ENCODE measurements around the gene ARID3B. TPM values are rescaled to one million over a fixed set of nuclear protein-coding genes. Genes with fewer than 3 reads are reported as not detected.

Gene ARID3B
- total and polyA plus RNA-seq, 3 experiments from 2014 or later: 13.0 to 31.1 (median 30.1) TPM

DNA sequence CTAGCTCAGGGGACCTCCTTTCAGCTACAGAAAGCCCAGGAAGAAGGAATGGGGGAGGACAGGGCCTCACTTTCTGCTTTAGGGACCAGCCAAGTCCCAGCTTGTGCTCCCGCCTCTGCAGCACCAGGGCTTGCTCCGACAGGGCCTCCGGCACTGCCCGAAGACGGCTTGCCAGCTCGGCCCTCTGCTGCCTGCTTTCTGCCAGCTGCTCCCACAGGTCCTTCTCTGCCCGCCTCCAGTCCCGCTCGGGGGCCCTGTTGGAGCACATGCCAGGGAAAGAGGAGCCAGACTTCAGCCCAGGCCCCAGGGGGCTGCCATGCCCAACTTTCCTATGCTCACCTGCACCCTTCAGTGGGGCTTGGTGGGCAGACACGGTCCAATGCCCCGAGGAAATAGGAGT is 70.3 kb downstream of the ARID3B start:
- H3K4me1 Mint-ChIP-seq: peaks cover 1 to 9% (median 1%) of the 10 kb centered on the region in 3 donors
- no peak overlapping the region for H3K4me3 Mint-ChIP-seq
- H3K27me3 ChIP-seq (ENCODE audit: insufficient read depth, low read length, poor library complexity, severe bottlenecking): no peaks in the 10 kb centered on the region
- ChIA-PET CTCF (interaction anchor here (1.0 to 2.2 kb wide), 2 partner anchors 10 to 188 kb away, joined by 3 to 5 read pairs; no protein-coding TSS in a partner anchor), POLR2A (no interaction called here)
- H3K9me3 Mint-ChIP-seq: no peaks in the 10 kb centered on the region
- no peak overlapping the region for H3K27ac ChIP-seq (ENCODE audit: low read depth, low read length)
- H3K27ac Mint-ChIP-seq: peak overlapping the region in 2 of 8 donors; percentile 17 to 43
- H3K4me1 ChIP-seq (ENCODE audit: insufficient read depth, low read length): no peaks in the 10 kb centered on the region
- no peaks in the 10 kb centered on the region for H3K36me3 ChIP-seq (ENCODE audit: insufficient read depth, low read length)
- no peaks in the 10 kb centered on the region for H3K27me3 Mint-ChIP-seq
- H3K9me3 ChIP-seq (ENCODE audit: low read length): no peaks in the 10 kb centered on the region
- peaks cover 0 to 7% (median 0%) of the 10 kb centered on the region in 3 donors for H3K36me3 Mint-ChIP-seq
- no peak for DNase-seq
- no peak overlapping the region for H3K4me3 ChIP-seq (ENCODE audit: low read length)

DNA sequence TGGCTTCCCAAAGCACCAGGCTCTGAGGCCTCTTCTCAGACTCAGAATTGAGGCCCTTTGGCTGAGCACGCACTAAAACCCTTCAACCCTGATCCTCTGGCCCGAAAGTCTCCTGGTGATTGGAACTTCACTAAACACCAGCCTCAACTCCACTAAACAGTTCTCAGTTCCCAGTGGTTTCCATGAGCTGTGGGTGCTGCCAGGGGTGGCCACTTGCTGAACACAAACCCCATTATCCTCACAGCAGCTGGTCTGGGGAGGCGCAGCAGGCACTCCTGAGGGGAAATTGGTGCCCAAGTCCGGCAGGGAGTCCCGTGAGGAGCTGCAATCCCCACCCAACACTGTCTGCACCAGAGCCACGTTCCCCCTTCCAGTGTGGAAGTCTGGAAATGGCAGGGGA is 70.8 kb downstream of the ARID3B start:
- Histone ChIP-seq H3K27me3 (ENCODE audit: insufficient read depth, low read length, poor library complexity, severe bottlenecking) (no peaks in the 10 kb centered on the region), H3K9me3 (ENCODE audit: low read length) (no peaks in the 10 kb centered on the region), H3K36me3 (ENCODE audit: insufficient read depth, low read length) (no peaks in the 10 kb centered on the region), H3K27ac (ENCODE audit: low read depth, low read length) (no peak overlapping the region), H3K4me3 (ENCODE audit: low read length) (no peak overlapping the region), H3K4me1 (ENCODE audit: insufficient read depth, low read length) (peaks cover 4% of the 10 kb centered on the region)
- H3K27ac Mint-ChIP-seq: peak overlapping the region in 1 of 8 donors; percentile 6
- H3K27me3 Mint-ChIP-seq: no peaks in the 10 kb centered on the region
- H3K36me3 Mint-ChIP-seq: peaks cover 0 to 10% (median 0%) of the 10 kb centered on the region in 3 donors
- no peak overlapping the region for H3K4me3 Mint-ChIP-seq
- POLR2A ChIA-PET: no interaction called here
- H3K9me3 Mint-ChIP-seq: no peaks in the 10 kb centered on the region
- CTCF ChIA-PET: interaction anchor here (2.2 kb wide), 1 partner anchor 10 kb away, joined by 5 read pairs; no protein-coding TSS in a partner anchor
- DNase-seq: no peak
- H3K4me1 Mint-ChIP-seq: peaks cover 6 to 14% (median 6%) of the 10 kb centered on the region in 3 donors

DNA sequence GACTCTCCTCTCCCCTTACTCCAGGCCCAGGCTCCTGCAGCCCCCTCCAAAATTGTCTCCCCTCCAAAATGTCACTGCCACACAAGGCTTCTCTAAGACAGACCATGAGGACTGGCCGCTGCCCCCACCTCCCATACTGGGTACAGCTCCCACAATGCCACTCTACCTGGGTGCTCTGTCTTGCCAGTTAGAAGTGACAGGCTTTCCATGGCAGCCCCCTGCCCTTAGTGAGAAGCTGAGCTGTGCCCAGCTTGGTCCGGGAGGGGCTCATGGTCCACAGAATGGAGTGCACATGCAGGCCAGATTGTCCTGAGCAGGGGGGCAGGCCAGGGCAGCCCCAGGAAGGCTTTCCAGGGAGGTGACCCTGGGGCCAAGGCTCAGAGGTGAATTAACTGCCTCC is 71.7 kb downstream of the ARID3B start:
- H3K36me3 ChIP-seq (ENCODE audit: insufficient read depth, low read length): no peaks in the 10 kb centered on the region
- ChIA-PET CTCF (interaction anchor here (1.4 to 2.8 kb wide), 4 partner anchors 9 to 22 kb away, joined by 4 to 11 read pairs (median 4); no protein-coding TSS in a partner anchor), POLR2A (interaction anchor here (4.0 kb wide), 1 partner anchor 14 kb away, joined by 20 read pairs; no protein-coding TSS in a partner anchor)
- Mint-ChIP-seq H3K4me1 (peaks cover 14 to 22% (median 15%) of the 10 kb centered on the region in 3 donors), H3K27ac (peak overlapping the region in 5 of 8 donors; percentile 59 to 98 (median 78)), H3K27me3 (no peaks in the 10 kb centered on the region), H3K9me3 (no peaks in the 10 kb centered on the region), H3K36me3 (peaks cover 0 to 13% (median 0%) of the 10 kb centered on the region in 3 donors), H3K4me3 (peak overlapping the region in 5 of 7 donors; percentile 28 to 70 (median 63))
- H3K27me3 ChIP-seq (ENCODE audit: insufficient read depth, low read length, poor library complexity, severe bottlenecking): no peaks in the 10 kb centered on the region
- DNase-seq: no peak
- peaks cover 13% of the 10 kb centered on the region for H3K4me1 ChIP-seq (ENCODE audit: insufficient read depth, low read length)
- H3K9me3 ChIP-seq (ENCODE audit: low read length): no peaks in the 10 kb centered on the region
- H3K27ac ChIP-seq (ENCODE audit: low read depth, low read length): no peak overlapping the region
- H3K4me3 ChIP-seq (ENCODE audit: low read length): no peak overlapping the region

DNA sequence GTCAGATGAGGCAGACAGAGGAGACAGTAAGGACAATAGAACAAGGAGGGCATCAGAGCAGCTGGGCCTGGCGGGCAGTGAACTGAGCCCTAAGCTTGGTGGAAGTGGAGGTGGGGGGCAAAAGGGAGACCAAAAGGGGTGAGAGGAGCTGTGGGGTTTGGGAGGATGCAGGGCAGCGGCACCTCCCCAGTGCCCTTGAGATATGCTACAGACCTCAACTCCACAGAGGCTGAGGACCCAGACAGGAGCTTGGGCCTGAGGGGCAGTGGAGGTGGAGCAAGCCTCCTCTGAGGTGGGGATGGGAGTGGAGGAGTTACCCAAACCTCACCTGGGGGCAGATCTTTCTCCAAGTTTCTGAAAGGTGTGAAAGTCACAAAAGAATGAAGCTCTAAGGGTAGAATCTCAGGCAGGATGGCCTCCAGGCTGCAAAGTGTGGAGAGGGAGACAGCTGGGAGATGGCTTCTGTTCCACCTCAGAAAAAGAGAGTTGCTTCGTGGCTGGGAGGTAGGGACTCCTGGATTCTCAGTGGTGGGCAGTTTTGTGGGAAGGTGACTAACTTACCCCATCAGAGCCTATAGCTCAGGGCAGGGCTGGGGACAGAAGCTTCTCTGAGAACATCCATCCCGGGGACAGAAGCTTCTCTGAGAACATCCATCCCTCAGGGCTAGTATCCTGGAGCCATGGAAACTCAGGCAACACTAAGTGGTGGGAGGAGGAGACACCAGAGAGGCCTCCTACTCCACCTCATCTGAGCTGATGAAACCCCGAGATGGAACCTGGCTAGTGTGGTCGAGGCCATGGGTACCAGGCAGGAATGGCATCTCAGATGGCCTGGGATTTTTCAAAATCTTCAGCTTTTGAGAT is 72.3 kb downstream of the ARID3B start:
- Histone ChIP-seq H3K36me3 (ENCODE audit: insufficient read depth, low read length) (no peaks in the 10 kb centered on the region), H3K9me3 (ENCODE audit: low read length) (no peaks in the 10 kb centered on the region), H3K4me3 (ENCODE audit: low read length) (no peak overlapping the region), H3K4me1 (ENCODE audit: insufficient read depth, low read length) (peaks cover 19% of the 10 kb centered on the region), H3K27ac (ENCODE audit: low read depth, low read length) (no peak overlapping the region), H3K27me3 (ENCODE audit: insufficient read depth, low read length, poor library complexity, severe bottlenecking) (no peaks in the 10 kb centered on the region)
- no peaks in the 10 kb centered on the region for H3K27me3 Mint-ChIP-seq
- ChIA-PET CTCF (interaction anchor here (1.4 to 2.8 kb wide), 7 partner anchors 8 to 174 kb away, joined by 3 to 11 read pairs (median 5); no protein-coding TSS in a partner anchor), POLR2A (interaction anchor here (0.7 to 4.0 kb wide), 3 partner anchors 15 to 840 kb away, joined by 3 to 20 read pairs (median 4); no protein-coding TSS in a partner anchor)
- peaks cover 0 to 20% (median 0%) of the 10 kb centered on the region in 3 donors for H3K36me3 Mint-ChIP-seq
- peaks cover 21 to 28% (median 21%) of the 10 kb centered on the region in 3 donors for H3K4me1 Mint-ChIP-seq
- H3K4me3 Mint-ChIP-seq: peak overlapping the region; percentile 28 to 86 (median 66)
- no peaks in the 10 kb centered on the region for H3K9me3 Mint-ChIP-seq
- H3K27ac Mint-ChIP-seq: peak overlapping the region in 7 of 8 donors; percentile 54 to 98 (median 78)
- DNase-seq: no peak

DNA sequence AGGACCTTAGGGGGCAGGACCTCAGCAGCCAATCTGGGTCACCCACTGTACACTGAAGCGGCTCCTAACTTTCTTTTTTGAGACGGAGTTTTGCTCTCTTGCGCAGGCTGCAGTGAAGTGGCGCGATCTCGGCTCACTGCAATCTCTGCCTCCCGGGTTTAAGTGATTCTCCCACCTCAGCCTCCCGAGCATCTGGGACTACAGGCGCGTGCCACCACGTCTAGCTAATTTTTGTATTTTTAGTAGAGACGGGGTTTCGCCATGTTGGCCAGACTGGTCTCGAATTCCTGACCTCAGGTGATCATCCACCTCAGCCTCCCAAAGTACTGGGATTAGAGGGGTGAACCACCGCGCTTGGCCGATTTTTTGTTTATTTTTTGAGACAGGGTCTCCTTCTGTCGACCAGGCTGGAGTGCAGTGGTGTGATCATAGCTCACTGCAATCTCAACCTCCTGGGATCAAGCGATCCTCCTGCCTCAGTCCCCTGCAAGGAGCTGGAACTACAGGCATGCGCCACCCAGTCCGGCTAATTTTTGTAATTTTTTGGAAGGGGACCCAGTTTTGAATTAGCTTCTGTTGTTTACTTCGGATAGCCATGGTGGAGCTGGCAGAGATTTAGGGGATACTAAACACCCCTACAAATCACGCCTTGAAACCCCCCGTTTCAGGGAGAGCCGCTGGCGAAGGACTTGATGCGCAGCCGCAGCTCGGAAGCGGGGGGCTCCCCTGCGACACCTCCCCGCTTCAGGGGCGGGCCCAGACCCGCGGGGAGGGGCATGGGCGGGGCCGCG is 73.1 kb downstream of the ARID3B start:
- H3K4me3 ChIP-seq (ENCODE audit: low read length): peak overlapping the region; percentile 95
- Mint-ChIP-seq H3K9me3 (no peaks in the 10 kb centered on the region), H3K27me3 (no peaks in the 10 kb centered on the region), H3K4me1 (peaks cover 25 to 37% (median 29%) of the 10 kb centered on the region in 3 donors), H3K36me3 (peaks cover 0 to 26% (median 0%) of the 10 kb centered on the region in 3 donors), H3K27ac (peak overlapping the region in 7 of 8 donors; percentile 32 to 98 (median 60)), H3K4me3 (peak overlapping the region; percentile 67 to 98 (median 70))
- H3K27ac ChIP-seq (ENCODE audit: low read depth, low read length): peak overlapping the region; percentile 97
- DNase-seq: no peak
- no peaks in the 10 kb centered on the region for H3K9me3 ChIP-seq (ENCODE audit: low read length)
- H3K36me3 ChIP-seq (ENCODE audit: insufficient read depth, low read length): peaks cover 4% of the 10 kb centered on the region
- H3K4me1 ChIP-seq (ENCODE audit: insufficient read depth, low read length): peaks cover 27% of the 10 kb centered on the region
- no peaks in the 10 kb centered on the region for H3K27me3 ChIP-seq (ENCODE audit: insufficient read depth, low read length, poor library complexity, severe bottlenecking)
- CTCF ChIA-PET: interaction anchor here (1.0 to 2.8 kb wide), 9 partner anchors 11 to 279 kb away, joined by 3 to 11 read pairs (median 4); no protein-coding TSS in a partner anchor
- POLR2A ChIA-PET: interaction anchor here (0.5 to 4.0 kb wide), 6 partner anchors 16 to 841 kb away, joined by 3 to 20 read pairs (median 4); partner anchors contain the start of genes ARID3B and COX5A

DNA sequence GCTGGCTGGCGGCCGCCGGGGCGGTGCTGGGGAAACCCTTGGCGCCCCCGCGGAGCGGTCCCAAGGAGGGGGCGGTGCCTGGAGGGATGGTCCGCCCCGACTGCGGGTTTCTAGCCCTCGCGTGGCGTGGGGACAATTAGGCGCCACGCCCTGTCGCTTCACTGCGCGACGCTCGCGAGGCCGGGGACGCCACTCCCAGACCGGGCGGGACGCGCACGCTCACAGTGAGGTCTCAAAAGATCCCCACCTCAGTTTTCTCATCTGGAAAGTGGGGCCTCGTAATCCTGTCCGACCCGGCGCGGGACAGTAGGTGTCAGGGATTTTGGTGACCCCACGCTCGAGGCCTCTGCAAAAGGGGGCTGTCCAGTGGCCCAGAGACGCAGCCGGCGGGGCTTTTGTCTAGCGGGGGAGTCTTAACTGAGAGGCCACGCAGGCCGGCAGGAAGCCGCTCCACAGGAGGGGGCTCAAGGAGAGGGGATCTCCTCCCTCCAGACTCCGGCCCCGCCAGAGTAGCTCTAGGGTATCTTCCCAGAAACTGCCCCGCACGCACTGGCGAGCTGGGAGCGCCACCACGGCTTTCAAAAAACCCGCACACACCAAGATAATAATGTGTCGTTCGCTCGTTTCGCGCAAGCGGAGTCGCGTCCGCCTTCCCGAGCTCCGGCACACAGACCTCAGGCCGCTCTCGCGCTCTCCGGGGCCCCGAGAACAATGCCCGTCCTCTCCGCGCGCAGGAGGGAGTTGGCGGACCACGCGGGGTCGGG is 73.9 kb downstream of the ARID3B start:
- no peaks in the 10 kb centered on the region for H3K9me3 ChIP-seq (ENCODE audit: low read length)
- peak overlapping the region; percentile 97 for H3K27ac ChIP-seq (ENCODE audit: low read depth, low read length)
- peaks cover 31% of the 10 kb centered on the region for H3K4me1 ChIP-seq (ENCODE audit: insufficient read depth, low read length)

More for the DNA sequence above, 73.9 kb downstream of the ARID3B start:
- peak overlapping the region; percentile 97 to 99 (median 98) for H3K27ac Mint-ChIP-seq
- H3K4me1 Mint-ChIP-seq: peaks cover 31 to 44% (median 34%) of the 10 kb centered on the region in 3 donors
- no peaks in the 10 kb centered on the region for H3K27me3 Mint-ChIP-seq
- no peaks in the 10 kb centered on the region for H3K9me3 Mint-ChIP-seq
- ChIA-PET CTCF (interaction anchor here (1.0 to 2.8 kb wide), 8 partner anchors 11 to 279 kb away, joined by 3 to 11 read pairs (median 5); no protein-coding TSS in a partner anchor), POLR2A (interaction anchor here (0.7 to 4.0 kb wide), 11 partner anchors 16 to 837 kb away, joined by 3 to 20 read pairs (median 4); partner anchors contain the start of genes ARID3B, C15orf39, COX5A and EDC3)
- Histone ChIP-seq H3K27me3 (ENCODE audit: insufficient read depth, low read length, poor library complexity, severe bottlenecking) (no peaks in the 10 kb centered on the region), H3K4me3 (ENCODE audit: low read length) (peak overlapping the region; percentile 95), H3K36me3 (ENCODE audit: insufficient read depth, low read length) (peaks cover 10% of the 10 kb centered on the region)
- H3K4me3 Mint-ChIP-seq: peak overlapping the region; percentile 93 to 98 (median 94)
- peak; percentile 94 to 96 (median 95) for DNase-seq
- H3K36me3 Mint-ChIP-seq: peaks cover 0 to 33% (median 0%) of the 10 kb centered on the region in 3 donors

Measured in CD8-positive, alpha-beta memory T cell (primary cell).